ENCODE data around the gene OR13A1.

- TF ChIP-seq CTCF (IDR thresholded peaks at IDR 0.05) (no peak), POLR2A (IDR thresholded peaks at IDR 0.05) (no peak)
Measured at GRCh38 chr10:45278860-45279498, 36.4 kb downstream of the OR13A1 start.

Measured in testis (tissue), 2 donors.